Fibroblast of skin of right biceps (primary cell): ENCODE data around the gene RWDD2A.
A peak's percentile ranks its signal among the peaks of the same experiment; 100 is the strongest.
"Not testable (repeated sequence)": the region's sequence is repeated elsewhere in the genome, so short reads cannot be mapped to it uniquely, and the experiment has no call there.

Experiments
- DNase-seq: peaks from one replicate; pipeline ENCODE4 v3.0.0-alpha.2; 2013

RWDD2A gene

GRCh38 chr6:83192871-83193746 is at the start of gene RWDD2A, which contains the start of gene PGM3:
RWDD2A (plus strand) TSS chr6:83193357; CDS start chr6:83194452, 1,095 bp downstream.
PGM3 (minus strand) TSS chr6:83193265; CDS start chr6:83191012, 2,253 bp downstream.
- DNase-seq: peak; percentile 87

- DNase-seq: no peak
Observed at GRCh38 chr6:83151114-83151513, 42.0 kb upstream of the RWDD2A start.

DNA sequence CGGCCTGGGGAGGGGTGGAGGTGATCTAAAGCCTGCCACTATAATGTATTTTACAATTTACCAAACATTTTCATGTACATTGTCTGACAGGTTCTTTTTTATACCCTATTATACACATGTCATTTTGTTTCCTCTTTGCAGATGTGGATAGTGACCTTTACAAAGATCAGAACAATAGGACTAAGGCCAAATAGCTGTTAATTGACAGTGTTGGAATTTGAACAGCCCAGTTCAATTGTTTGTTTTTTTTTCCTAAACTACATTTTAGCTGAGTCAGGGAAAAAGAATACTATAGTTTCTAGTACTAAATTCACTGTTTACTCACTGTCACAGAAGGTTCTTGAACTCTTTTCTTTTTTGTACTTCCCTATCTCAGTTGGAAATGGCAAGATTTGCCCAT is 40.2 kb upstream of the RWDD2A start:
- no peak for DNase-seq

- peak; percentile 4 for DNase-seq
Observed at GRCh38 chr6:83153883-83154521, 39.2 kb upstream of the RWDD2A start.

DNA sequence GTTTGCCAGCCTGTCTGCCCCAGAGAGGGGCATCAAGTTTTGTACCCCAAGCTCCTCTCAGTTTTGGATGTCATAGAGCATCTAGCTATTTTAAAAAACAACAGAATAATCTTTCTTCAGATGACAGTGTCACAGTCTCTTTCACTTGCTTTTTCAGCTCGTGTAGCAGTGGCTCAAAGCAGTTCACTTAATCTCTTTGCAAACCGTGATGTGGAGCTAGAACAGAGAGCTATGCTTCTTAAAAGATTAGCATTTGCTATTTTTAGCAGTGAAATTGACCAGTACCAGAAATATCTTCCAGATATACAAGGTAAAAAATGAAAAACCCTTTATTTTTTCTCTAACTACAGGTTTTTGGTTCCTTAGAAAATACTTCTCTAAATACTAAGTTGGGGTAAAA is 37.4 kb upstream of the RWDD2A start:
- DNase-seq: no peak

- no peak for DNase-seq
Observed at GRCh38 chr6:83160167-83160566, 33.0 kb upstream of the RWDD2A start.

- no peak for DNase-seq
Observed at GRCh38 chr6:83167726-83168278, 25.4 kb upstream of the RWDD2A start.

GRCh38 chr6:83168556-83168955 is 24.6 kb upstream of the RWDD2A start:
- DNase-seq: no peak

DNA sequence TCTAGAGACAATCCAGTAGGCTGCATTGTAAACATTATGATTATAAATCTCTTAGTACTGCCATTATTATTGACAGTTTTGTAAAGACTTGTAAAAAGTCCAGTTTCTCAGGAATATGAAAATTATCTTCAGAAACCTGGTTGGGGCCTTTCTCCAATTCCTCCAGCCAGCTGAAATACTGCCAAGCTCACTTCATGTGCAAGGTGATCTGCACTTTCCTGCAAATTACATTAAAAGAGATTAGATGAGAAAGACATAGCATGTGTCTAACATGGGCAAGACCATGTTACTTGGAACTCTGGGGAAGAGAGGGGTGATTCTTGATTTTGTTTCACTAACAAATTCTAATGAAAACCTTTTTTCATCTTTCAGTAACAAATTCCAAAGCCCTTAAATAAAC is 24.1 kb upstream of the RWDD2A start:
- no peak for DNase-seq

DNA sequence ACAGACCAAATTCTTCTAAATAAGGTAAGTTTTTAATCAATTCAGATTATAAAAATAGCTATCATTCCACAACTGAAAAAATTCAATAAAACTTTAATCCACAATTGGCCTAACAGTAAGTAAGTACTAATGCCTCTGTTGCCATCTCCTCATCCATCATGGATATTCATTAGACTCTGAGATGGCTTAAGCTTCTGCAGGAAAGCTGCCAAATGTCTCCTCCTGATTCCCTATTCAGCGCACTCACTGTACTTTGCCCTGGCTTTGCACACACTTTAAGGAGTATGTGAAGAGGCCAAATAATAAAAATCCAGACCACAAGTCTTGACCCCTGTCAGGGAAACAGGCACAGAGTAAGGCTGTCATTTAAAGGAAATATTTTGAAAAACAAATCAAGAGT is 23.6 kb upstream of the RWDD2A start:
- no peak for DNase-seq

DNA sequence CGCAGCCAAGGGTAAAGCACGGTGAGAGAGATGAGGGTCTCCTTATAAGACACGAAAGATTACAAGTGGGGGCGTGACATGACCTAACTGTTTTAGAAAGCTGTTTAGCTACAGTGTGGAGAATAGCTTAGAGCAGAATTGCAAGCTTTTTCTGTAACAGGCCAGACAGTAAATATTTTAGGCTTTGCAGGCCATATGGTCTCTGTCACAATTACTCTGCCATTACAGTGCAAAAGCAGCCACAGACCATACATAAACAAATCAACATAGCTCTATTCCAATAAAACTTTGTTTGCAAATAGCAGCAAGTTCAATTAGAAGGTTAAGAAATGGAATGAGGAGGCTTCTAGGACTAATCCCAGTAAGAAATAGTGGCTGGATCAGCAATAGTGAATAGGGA is 16.9 kb upstream of the RWDD2A start:
- no peak for DNase-seq

DNA sequence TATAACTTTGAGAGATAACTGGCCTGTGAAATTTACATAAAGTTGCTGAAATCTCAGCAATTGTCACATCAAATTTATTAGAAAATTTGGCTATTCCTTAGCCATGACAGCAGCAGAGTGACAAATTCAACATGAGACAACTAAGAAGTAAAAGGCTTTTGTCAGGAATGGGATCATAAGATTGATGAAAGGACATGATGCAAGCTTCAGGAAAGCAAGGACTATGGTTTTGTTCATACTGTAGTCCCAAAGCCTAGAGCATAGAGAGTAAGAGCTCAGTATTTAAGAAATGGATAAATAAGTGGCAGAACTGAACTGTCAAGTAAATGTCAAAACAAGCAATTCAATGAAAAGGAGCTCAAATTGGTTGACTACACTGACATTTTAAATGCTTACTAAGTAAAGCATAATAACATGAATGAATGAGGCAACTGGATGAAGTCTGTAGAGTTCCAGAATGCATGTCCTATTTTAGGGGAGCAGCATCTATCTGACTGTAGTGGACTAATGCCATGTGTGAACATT is 12.7 kb upstream of the RWDD2A start:
- DNase-seq: no peak

DNA sequence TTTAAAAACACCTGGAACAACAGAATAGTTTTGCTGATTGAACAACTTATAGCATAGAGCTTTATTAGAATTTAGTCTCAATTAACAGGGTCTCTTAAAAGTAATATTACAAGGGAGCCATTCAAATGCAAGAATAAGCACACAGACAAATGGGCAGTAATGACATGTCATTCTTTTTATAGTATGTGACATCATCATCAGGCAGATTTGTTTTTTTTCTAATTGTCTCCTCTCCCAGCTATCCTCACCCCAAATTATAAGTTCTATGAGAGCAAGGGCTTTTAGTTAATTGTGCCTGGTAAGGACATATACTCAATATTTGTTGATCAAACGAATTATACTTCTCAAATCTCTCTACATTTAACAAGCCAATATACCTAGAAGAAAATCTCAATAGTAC is 11.0 kb upstream of the RWDD2A start:
- no peak for DNase-seq

DNA sequence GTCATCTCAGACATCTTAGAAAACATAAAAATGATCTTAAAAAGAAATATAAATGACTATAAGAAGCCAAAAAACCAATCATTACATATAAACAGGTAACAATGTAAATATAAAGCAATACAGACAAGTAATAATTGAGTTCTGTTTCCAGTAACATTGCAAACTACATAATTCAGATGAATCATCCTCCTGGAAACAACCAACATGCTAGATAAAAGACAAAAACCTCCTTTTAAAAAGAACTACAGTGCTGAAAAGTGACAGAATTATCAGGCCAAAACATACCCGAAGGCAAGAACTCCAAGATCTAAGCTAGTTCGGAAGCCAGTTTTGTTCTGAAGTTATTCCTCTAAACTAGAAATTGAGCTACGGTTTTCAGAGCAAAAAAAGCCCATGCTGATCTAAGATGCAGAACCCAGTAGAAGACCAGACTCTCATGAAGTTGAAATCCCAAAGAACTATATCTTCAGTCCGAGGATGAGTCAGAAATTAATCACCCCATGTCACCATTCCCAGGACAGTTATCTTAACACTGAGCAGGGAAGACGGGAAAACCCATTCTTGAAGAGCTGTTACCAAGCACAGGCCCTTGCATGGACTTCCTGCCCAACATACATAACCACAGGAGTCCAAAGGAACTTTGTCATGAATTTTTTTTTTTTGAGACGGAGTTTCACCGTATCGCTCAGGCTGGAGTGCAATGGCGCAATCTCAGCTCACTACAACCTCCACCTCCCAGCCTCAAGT is 9.9 kb upstream of the RWDD2A start:
- DNase-seq: peak; percentile 93

- DNase-seq: no peak
Observed at GRCh38 chr6:83185096-83185495, 8.1 kb upstream of the RWDD2A start.

DNA sequence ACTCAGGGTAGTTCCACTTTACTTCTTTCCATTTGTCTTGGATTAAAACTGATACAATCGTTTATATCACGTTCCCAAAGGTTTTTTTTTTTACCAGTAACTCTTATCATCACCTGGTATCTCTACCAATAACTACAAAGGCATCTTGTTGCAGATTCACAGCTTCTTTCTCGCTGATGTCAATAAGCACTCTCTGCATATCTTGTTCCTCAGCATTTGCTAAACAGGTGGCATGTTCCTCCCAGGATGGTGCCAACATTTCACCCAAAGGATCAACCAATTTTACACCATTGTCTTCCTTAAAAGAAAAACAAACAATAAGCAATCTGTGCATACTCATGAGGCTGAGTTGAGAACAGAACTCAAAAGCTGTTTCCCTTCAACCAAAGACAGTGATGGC is 4.7 kb upstream of the RWDD2A start:
- DNase-seq: no peak

DNA sequence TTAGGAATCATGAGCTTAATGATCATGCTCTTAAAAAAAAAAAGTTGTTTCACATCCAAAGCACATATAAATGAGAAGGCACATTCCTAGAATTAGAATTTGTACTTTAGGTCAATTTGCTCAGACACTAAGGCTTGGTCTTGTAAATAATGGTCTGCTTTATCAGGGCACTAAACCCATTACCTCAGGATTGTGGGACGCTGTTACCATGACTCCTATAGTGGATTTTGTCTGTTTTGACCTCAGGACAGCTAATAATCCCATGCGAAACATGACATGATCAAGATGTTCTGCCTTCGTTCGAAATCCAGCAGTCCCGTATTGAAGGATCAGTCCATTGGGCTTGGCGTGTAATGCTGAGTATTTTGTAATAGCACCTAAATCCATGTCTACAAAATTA is 2.5 kb upstream of the RWDD2A start:
- DNase-seq: no peak

DNA sequence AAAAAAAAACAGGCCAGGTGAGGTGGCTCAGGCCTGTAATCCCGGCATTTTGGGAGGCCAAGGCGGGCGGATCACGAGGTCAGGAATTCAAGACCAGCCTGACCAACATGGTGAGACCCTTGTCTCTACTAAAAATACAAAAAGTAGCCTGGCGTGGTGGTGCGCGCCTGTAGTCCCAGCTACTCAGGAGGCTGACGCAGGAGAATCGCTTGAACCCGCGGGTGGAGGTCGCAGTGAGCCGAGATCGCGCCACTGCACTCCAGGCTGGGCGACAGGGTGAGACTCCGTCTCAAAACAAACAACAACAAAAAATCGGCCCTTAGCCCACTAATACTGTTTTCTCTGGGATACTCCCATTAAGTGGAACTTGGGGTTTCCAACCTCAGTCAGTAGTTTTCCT is 1.2 kb upstream of the RWDD2A start:
- DNase-seq: not testable (repeated sequence)

DNA sequence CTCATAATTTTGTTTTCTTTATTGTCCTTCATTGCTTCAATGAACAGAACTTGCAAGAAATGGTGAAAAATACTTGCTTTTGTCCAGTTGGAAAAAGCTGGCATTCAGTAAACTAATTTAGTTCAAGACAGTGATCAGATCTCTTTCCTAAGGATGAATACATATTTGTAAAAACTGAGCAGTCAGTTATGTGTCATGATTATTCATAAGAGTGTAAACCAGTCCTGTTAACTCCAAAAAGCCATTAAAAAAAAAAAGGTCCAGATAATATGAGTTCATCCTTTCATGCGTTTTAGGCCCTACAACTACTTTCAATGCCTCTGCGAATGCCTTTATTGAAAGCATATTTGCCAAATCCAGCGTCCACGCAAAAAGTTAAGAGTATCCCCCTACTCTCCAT is 701 bp upstream of the RWDD2A start:
- DNase-seq: peak; percentile 30

DNA sequence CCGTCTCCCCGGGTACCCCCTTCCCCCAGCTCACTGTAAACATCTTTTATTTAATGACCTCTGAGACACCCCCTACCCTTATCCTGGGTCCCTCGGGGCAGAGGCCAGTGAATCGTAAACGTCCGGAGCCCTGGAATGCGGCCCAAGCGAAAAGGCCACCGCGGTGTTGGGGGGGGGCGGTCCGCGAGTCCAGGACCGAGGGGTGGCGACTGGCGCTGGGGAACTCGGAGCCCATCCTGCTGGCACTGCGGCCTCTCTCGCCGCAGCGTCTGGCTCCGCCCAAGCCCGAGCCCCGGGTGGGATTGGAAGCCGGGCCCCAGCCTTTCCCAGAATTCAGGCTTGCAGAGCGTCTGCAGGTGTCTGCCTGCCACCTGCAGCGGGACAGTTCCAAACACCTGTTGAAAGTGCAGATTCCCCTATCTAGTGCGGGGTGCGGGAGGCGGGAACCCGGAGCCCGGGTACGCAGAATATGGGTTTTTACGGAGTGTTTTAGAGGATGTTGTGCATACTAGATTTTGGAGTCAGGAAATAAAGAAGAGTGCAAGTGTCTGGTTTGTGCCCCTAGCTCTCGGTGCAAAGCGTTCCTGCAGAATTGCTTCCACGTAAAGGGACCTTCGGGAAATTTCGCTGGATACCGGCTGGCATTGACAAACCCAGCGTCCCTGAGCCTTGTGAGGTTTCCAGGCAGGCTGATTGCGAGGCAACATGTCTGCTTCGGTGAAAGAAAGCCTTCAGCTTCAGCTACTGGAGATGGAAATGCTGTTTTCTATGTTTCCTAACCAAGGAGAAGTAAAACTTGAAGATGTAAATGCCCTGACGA is 800 bp downstream of the RWDD2A start:
- DNase-seq: peak; percentile 11

- DNase-seq: no peak
Observed at GRCh38 chr6:83198486-83199172, 5.5 kb downstream of the RWDD2A start.
